GM06990 (cell line): ENCODE results near the gene SLC22A1.
"Not testable (repeated sequence)": the region's sequence is repeated elsewhere in the genome, so short reads cannot be mapped to it uniquely, and the experiment has no call there.

Experiments used
- DNase-seq: peaks from one replicate; pipeline ENCODE4 v3.0.0-alpha.2; 2011; ENCODE audit not compliant: insufficient read length; ENCODE audit errors: extremely low read depth
- H3K27me3 ChIP-seq: replicated peaks from 2 replicates; pipeline ENCODE4 v1.6.0; 2011; ENCODE audit warnings: low read length; ENCODE audit not compliant: control insufficient read depth, insufficient read depth
- H3K36me3 ChIP-seq: 2 replicates; pipeline ENCODE4 v1.5.1; 2011; ENCODE audit warnings: low read length; ENCODE audit not compliant: control insufficient read depth, insufficient read depth
- H3K4me3 ChIP-seq: replicated peaks from 2 replicates; pipeline ENCODE4 v1.5.1; 2011; ENCODE audit warnings: low read depth, mild to moderate bottlenecking, control low read depth, low read length
- CTCF ChIP-seq: IDR thresholded peaks from 2 replicates; pipeline ENCODE4 v1.5.1; 2011; ENCODE audit warnings: low read length, control low read depth, mild to moderate bottlenecking, inconsistent platforms; ENCODE audit not compliant: insufficient read depth, poor library complexity, severe bottlenecking

SLC22A1 gene

GRCh38 chr6:160118620-160119229, 2.9 kb upstream of the SLC22A1 start:
- Histone ChIP-seq H3K27me3 (no peaks in the 10 kb centered on the region), H3K36me3 (peaks cover 11% of the 10 kb centered on the region), H3K4me3 (no peak overlapping the region)
- no peak for DNase-seq
- TF ChIP-seq CTCF = no peak

GRCh38 chr6:160120087-160120486, 1.5 kb upstream of the SLC22A1 start:
- TF ChIP-seq CTCF = no peak
- DNase-seq = no peak

GRCh38 chr6:160121981-160122380, 366 bp downstream of the SLC22A1 start:
- H3K27me3 ChIP-seq = no peaks in the 10 kb centered on the region
- TF ChIP-seq CTCF = no peak
- peaks cover 11% of the 10 kb centered on the region for H3K36me3 ChIP-seq
- H3K4me3 ChIP-seq = no peak overlapping the region
- DNase-seq = no peak

More at GRCh38 chr6:160120087-160120486, 1.5 kb upstream of the SLC22A1 start:
- no peak overlapping the region for H3K4me3 ChIP-seq
- H3K36me3 ChIP-seq = peaks cover 11% of the 10 kb centered on the region
- H3K27me3 ChIP-seq = no peaks in the 10 kb centered on the region

GRCh38 chr6:160122744-160123143, 1.1 kb downstream of the SLC22A1 start:
- H3K27me3 ChIP-seq = no peaks in the 10 kb centered on the region
- peaks cover 4% of the 10 kb centered on the region; the same call in 1 of the 2 replicates for H3K36me3 ChIP-seq
- TF ChIP-seq CTCF = no peak
- no peak for DNase-seq
- no peak overlapping the region for H3K4me3 ChIP-seq

- H3K27me3 ChIP-seq = no peaks in the 10 kb centered on the region
- no peak for TF ChIP-seq CTCF
- DNase-seq = no peak
- H3K36me3 ChIP-seq = peaks cover under 1% of the 10 kb centered on the region; the same call in 1 of the 2 replicates
- no peak overlapping the region for H3K4me3 ChIP-seq
Observed at GRCh38 chr6:160124007-160124406, 2.4 kb downstream of the SLC22A1 start.

GRCh38 chr6:160124605-160125004, 3.0 kb downstream of the SLC22A1 start:
- no peaks in the 10 kb centered on the region for H3K27me3 ChIP-seq
- H3K36me3 ChIP-seq = no peaks in the 10 kb centered on the region; the same call in 1 of the 2 replicates
- no peak for TF ChIP-seq CTCF
- H3K4me3 ChIP-seq = no peak overlapping the region
- no peak for DNase-seq

- H3K4me3 ChIP-seq, H3K27me3 ChIP-seq, DNase-seq, H3K36me3 ChIP-seq: not testable (repeated sequence)
Observed at GRCh38 chr6:160125105-160125504, 3.5 kb downstream of the SLC22A1 start.
